Hematopoietic multipotent progenitor cell treated with erythropoietin and hydrocortisone succinate and interleukin-3 and kit ligand, for 15 days (in vitro differentiated cells): ENCODE data around the gene YWHAG.
A peak's percentile ranks its signal among the peaks of the same experiment; 100 is the strongest.
"Not testable (repeated sequence)": the region's sequence is repeated elsewhere in the genome, so short reads cannot be mapped to it uniquely, and the experiment has no call there.

Source experiments
- DNase-seq: peaks from one replicate; pipeline ENCODE4 v3.0.0-alpha.2; 2015; ENCODE audit warnings: low spot score

The YWHAG gene

GRCh38 chr7:76318488-76319353, 40.1 kb downstream of the YWHAG start:
- peak; percentile 88 for DNase-seq

DNA sequence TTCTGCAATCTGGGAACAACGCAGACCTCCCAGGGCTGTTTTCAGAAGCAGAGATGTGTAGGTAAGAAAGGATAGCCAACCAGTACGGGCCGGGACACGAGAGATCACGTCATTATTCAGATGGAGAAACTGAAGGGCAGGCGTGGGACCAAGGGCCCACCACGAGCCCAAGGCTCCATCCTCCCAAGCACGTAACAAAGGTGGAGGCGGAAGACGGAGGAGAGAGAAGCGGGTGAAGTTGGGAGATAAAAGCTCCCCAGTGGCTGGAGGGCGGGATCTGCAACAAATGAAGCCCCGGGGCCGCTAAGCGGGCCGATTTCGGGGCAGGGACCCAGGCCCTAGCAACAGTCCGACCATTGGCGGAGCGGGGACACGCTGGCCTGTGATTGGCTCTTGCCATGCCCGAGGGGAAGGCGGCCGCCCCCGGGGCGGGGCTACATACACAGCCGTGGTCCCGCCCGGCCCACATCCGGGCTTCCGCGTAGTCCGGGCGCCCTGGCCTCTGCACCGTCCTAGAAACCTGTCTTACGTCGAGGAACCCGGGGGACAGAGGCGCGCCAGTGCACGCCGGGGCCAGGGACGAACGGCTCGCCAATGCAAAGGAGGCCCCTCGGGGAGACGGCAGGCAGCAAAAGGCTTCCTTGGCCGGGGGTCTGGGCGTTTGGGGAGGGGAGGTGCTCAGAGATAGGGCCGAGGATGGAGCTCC, 40.9 kb downstream of the YWHAG start:
- peak; percentile 95 for DNase-seq

DNA sequence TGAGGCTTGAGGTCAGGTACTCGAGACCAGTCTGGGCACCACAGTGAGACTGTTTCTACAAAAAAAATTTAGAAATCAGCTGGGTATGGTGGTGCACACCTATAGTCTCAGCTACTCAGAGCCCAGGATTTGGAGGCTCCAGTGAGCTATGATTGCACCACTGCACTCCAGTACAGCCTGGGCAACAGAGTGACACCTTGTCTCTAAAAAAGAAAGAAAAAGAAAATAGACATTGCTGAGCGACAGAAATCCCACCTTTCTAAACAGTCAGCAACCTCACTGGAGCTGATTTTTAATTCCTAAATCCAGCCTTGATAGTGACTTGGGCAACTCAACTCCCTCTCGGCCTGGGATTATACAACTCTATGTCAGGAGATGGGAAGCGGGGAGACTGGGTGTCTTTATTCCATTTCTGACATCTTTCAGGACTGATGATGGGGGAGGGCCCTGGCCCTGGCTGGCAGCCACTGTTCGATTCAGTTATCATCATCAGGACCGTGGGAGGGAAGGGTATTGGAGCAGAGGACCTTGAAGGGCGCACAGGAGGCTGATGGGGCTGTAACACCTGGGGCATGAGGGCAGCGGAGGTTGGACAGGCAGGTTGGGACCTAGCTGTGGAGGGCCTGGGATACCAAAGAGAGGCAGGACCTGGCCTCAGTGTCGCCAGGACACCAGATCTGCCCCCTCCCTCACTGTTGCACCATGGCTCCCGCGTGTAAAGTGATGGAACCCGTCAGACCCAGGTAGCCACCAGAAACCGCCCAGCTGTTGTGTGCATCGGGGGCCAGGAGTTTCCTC, 41.6 kb downstream of the YWHAG start:
- no peak for DNase-seq

GRCh38 chr7:76315364-76315763, 43.4 kb downstream of the YWHAG start:
- DNase-seq: peak; percentile 52

- not testable (repeated sequence) for DNase-seq
These were observed 44.1 kb downstream of the YWHAG start for GRCh38 chr7:76314740-76315139.

DNA sequence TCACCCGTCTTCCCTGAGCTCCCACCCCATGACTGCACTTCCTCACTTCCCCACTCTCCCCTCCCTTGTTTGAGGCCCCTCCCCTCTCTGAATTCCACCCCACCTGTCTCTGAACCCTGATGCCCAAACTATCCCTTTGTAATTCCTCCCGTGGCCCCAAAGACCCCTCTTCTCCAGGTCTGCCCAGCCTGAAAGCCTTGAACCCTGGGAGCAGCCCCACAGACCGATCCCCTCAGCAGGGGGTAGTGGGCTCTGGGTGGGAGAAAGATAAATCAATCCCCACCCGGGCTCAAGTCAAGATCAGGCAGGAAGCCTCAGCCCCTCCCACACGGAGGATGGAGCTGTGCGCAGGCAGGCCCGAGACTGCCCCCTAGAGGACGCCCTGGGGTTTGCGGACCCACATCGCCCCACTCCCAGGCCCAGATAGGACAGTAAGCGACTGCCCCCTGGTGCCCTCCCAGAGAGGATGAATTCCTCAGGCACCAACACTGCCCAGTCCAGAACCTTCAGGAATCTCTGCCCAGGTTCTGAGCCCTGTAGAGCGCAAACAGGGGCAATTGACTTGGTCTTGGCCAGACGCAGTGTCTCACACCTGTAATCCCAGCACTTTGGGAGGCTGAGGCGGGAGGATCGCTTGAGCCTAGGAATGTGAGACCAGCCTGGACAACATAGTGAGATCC, 44.6 kb downstream of the YWHAG start:
- peak; percentile 94 for DNase-seq

DNA sequence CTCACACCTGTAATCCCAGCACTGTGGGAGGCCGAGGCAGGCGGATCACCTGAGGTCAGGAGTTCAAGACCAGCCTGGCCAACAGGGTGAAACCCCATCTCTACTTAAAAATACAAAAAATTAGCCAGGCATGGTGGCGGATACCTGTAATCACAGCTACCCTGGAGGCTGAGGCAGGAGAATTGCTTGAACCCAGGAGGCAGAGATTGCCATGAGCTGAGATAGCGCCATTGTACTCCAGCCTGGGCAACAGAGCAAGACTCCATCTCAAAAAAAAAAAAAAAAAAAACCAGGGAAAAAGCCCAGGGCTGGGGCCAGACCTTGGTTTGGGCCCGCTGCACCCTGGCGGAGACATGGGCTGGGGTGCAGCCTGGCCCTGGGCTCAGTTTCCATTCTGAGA, 47.0 kb downstream of the YWHAG start:
- DNase-seq: not testable (repeated sequence)

DNA sequence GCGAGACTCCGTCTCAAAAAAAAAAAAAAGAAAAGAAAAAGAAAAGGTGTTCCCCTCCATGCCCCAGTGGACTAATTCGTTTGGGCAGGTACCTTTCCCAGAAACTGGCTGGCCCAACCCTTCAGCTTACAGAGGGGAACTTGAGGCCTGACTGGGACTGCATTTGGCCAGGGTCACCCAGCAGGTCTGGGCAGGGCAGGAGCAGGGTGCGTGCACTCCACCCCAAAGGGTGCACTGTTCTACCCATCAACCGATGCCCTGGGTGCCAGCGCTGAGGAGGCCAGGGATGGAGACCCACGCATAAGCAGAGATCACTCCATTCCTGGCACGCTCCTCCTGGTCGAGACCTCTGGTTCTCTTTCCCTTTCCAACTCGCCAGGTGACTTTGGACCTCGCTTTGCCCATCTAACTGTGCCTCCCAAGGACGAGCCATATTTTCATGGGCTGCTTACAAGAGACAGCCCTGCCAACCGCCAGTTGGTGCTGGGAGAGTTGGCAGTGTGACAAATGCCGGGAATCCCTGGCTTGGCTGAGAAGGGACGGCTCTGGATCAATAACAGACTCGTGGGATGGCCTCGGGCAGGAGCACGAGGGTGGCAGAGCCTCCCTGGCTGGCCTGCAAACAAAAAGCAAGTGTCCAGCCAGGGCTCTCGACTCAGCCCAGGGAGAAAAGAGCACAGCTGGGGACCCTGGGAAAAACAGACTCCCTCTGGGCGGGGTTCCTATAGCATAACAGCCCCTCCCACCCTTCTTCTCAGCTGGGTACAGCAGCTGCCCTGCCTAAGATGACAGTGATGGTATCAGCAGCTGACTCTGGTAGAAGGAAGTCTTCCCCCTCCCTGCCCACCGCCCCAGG, 48.5 kb downstream of the YWHAG start:
- no peak for DNase-seq

DNA sequence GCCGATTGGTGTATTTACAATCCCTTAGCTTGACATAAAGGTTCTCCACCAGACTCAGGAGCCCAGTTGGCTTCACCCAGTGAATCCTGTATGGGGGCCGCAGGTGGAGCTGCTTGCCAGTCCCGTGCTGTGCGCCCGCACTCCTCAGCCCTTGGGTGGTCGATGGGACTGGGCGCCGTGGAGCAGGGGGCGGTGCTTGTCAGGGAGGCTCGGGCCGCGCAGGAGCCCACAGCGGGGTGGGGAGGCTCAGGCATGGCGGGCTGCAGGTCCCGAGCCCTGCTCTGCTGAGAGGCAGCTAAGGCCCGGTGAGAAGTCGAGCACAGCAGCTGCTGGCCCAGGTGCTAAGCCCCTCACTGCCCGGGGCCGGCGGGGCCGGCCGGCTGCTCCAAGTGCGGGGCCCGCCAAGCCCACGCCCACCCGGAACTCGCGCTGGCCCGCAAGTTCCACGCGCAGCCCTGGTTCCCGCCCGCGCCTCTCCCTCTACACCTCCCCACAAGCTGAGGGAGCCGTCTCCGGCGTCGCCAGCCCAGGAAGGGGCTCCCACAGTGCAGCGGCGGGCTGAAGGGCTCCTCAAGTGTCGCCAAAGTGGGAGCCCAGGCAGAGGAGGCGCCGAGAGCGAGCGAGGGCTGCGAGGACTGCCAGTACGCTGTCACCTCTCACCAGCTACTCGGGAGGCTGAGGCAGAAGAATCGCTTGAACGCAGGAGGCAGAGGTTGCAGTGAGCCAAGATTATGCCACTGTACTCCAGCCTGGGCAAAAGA, 49.3 kb downstream of the YWHAG start:
- not testable (repeated sequence) for DNase-seq

GRCh38 chr7:76308874-76309273, 49.9 kb downstream of the YWHAG start:
- DNase-seq: not testable (repeated sequence)

GRCh38 chr7:76304888-76305375, 53.9 kb downstream of the YWHAG start:
- DNase-seq: no peak

- DNase-seq: peak; percentile 85
These were observed 55.3 kb downstream of the YWHAG start for GRCh38 chr7:76303202-76304147.

DNA sequence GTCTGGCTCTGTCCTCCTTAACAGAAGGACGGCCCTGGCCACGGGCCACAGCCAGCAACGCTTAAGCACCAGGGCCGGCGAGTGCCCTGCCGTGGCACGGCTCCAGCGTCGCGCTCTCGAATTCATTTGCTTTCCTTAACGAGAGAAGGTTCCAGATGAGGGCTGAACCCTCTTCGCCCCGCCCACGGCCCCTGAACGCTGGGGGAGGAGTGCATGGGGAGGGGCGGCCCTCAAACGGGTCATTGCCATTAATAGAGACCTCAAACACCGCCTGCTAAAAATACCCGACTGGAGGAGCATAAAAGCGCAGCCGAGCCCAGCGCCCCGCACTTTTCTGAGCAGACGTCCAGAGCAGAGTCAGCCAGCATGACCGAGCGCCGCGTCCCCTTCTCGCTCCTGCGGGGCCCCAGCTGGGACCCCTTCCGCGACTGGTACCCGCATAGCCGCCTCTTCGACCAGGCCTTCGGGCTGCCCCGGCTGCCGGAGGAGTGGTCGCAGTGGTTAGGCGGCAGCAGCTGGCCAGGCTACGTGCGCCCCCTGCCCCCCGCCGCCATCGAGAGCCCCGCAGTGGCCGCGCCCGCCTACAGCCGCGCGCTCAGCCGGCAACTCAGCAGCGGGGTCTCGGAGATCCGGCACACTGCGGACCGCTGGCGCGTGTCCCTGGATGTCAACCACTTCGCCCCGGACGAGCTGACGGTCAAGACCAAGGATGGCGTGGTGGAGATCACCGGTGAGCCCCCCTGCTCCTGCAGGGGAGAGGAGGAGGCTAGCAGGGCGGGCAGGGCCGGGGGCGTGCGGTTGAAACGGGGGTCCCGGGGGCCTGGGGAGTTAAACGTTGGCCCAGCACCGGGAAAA, 56.2 kb downstream of the YWHAG start, which contains the start of gene HSPB1:
TSS of gene HSPB1 (plus strand) at position 327 of the 855 bp plus-strand sequence. CDS start at position 367, 40 bp downstream.
- peak; percentile 68 for DNase-seq

GRCh38 chr7:76301000-76301399, 57.8 kb downstream of the YWHAG start:
- no peak for DNase-seq

- DNase-seq: no peak
These were observed 58.5 kb downstream of the YWHAG start for GRCh38 chr7:76300166-76300731.

DNA sequence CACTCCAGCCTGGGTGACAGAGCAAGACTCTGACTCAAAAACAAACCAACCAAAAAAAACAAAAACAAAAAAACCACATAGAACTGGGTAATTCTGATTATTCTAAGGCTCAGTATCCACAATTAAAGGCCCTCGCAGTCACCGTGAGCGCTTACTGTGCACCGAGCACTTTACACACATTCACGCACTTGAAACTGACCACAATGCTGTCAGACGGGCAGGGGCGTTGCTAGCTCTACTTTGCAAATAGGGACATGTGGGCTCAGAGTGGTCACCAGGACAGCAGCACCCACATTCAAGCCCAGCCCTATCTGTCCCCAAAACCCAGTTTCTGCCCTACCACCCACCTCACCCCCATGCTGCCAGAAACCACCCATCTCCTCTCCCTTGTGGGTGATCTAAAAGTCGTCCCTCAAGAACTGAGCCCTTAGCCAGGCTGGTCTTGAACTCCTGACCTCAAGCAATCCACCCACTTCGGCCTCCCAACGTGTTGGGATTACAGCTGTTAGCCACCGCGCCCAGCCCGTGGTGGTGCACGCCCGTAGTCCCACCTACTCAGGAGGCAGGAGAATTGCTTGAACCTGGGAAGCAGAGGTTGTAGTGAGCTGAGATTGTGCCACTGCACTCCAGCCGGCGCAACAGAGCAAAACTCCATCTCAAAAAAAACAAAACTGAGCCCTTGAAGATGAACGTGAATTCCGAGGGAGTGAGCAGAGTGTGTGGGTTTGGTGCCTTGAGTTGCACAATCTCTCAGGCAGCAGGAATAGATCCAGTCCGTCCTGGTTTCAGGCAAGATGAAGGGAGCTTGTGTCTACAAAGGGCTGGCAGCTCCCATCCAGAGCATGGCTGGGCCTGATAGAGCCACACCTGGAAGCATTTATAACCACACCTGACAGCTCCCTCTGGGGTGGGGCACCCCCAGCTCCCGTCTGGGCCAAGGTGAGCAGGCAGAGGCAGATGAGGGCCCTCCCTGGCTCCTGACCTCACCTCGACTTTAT, 61.7 kb downstream of the YWHAG start:
- DNase-seq: no peak
